Psoas muscle (tissue), 8 donors: ENCODE data around the gene PXYLP1. TPM values are rescaled to one million over a fixed set of nuclear protein-coding genes. Genes with fewer than 3 reads are reported as not detected.

Source experiments
- ATAC-seq, 4 donors: fragments of 200-7000 bp; cut with Tn5 transposase; one replicate each; pipeline ENCODE4 v1.9.1; 2020; ENCODE audit warnings: moderate library complexity in 3 of 4, mild to moderate bottlenecking in 2 of 4
- DNase-seq, 2 donors: peaks; one replicate each; pipeline ENCODE4 v3.0.0-alpha.2; 2020
- H3K27ac ChIP-seq: fragments of 200-600 bp; one replicate; pipeline ENCODE4 v1.8.0; 2022
- H3K27me3 ChIP-seq, 3 donors: fragments of 200-600 bp in 1 of 3; one replicate each; pipeline versions ENCODE4 v1.6.1 to v1.8.0; 2013 to 2022; ENCODE audit warnings: low read length in 2 of 3, mild to moderate bottlenecking in 2 of 3, moderate library complexity in 1 of 3; ENCODE audit not compliant: insufficient read depth in 3 of 3
- H3K36me3 ChIP-seq, 2 donors: fragments of 200-600 bp in 1 of 2; one replicate each; pipeline versions ENCODE4 v1.6.1 to v1.8.0; 2013 to 2022; ENCODE audit warnings: low read depth in 1 of 2, mild to moderate bottlenecking in 1 of 2, moderate library complexity in 1 of 2; ENCODE audit not compliant: insufficient read depth in 1 of 2
- H3K4me1 ChIP-seq: fragments of 200-600 bp; one replicate; pipeline ENCODE4 v1.8.0; 2022
- H3K4me3 ChIP-seq: fragments of 200-600 bp; one replicate; pipeline ENCODE4 v1.8.0; 2022; ENCODE audit warnings: mild to moderate bottlenecking
- H3K9me3 ChIP-seq: fragments of 200-600 bp; one replicate; pipeline ENCODE4 v1.8.0; 2022
- CTCF ChIP-seq: fragments of 200-600 bp; IDR thresholded peaks from one replicate; pipeline ENCODE4 v1.8.0; 2022; ENCODE audit warnings: antibody characterized with exemption
- WGBS, 3 donors: extraction: QIAGEN DNeasy Blood & Tissue Kit; methylation state at CpG; one replicate each; pipeline versions ENCODE4 v1.1.6 to v1.1.7; 2013; 5-methylcytosine and 5-hydroxymethylcytosine counted together
- intact Hi-C, 2 donors: fragments of 100-400 bp; cut with DNase I; formaldehyde crosslinking; loops; one replicate each; pipeline versions ENCODE4 v1.11.0 to v1.14.2; 2022
- polyA plus RNA-seq, 3 donors: library from polyadenylated mRNA; stranded (reverse); fragments of 200-250 nt; gene quantifications; one replicate each; pipeline ENCODE4 v1.2.3, GENCODE V29; 2013
- total RNA-seq, 4 donors: library from RNA; stranded (reverse); fragmentation: NEBNext Ultra II Directional in 2 of 4; extraction: Animal tissue kit (Norgen Biotek cat#: 25700) in 2 of 4; gene quantifications; one replicate each; pipeline versions ENCODE4 v1.2.1 to v1.2.4, GENCODE V29; 2021 to 2023
- donor health status: healthy with polysubstance abuse.
- donor health status: DM: no; HTN: no; CAD: no; lungs with moderate emphysema.
- donor health status: Bipolar disorder and iron deficiency.
- donor health status: healthy.
- donor health status: DM: yes; HTN: yes; CAD: no.
- donor health status: DM: no; HTN: no; CAD: no.
- donor health status: DM: no; HTN: no; CAD: no.
- donor health status: DM: yes; HTN: yes; CAD: no.

Gene PXYLP1
- total and polyA plus RNA-seq, 7 donors: 0.83 to 6.8 (median 1.8) TPM

DNA sequence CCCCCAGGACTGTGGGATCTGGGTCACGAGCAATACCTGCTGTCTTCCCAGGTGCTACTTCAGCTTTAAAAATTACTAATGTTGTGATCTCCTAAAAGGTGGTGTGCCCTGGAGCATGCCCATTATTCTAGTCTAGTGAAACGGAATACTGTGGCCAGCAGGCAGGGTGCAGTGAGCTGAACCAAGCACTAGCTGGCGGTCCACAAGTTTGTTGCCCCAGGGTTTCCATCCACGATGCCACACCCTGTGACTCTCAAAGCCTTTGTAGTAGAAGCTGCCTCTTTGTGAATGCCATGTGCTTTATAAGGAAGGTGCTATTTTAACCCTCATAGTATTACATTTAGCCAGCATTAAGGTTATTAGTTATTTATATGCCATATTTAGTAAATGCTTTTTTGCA, 49.1 kb downstream of the PXYLP1 start:
- 68 to 92% (median 81%) methylated on average over 4 of the region's 4 CpGs for WGBS, 3 donors
- intact Hi-C loops: no loop called here
- H3K36me3 ChIP-seq: peaks cover 0 to 8% of the 10 kb centered on the region in 2 donors
- DNase-seq: no peak
- peaks cover 5% of the 10 kb centered on the region for H3K4me1 ChIP-seq
- no peak for ATAC-seq
- no peak overlapping the region for H3K27ac ChIP-seq
- H3K4me3 ChIP-seq: no peak overlapping the region
- H3K9me3 ChIP-seq: no peaks in the 10 kb centered on the region
- TF ChIP-seq CTCF: no peak
- no peaks in the 10 kb centered on the region for H3K27me3 ChIP-seq

DNA sequence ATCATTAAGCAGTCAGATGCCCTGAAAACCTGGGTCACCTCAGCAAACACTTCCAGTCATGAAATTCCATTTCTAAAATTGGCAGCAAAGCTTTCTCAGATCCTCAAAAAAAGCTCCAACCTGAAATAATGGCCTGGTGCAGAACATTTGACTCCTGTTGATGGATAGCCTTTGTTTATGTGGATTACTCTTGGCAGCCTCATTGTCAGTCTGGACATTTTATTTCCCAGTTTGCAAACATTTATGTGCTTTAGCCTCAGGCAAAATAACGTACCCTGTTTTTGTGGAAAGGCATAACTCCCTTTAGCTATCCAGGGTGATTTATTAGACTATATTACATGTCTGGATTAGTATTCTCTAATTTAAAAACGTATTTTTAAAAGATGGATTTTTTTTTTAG, 53.9 kb downstream of the PXYLP1 start:
- 91 to 95% (median 94%) methylated on average over 2 of the region's 2 CpGs for WGBS, 3 donors
- Histone ChIP-seq H3K36me3 (peaks cover 0 to 23% of the 10 kb centered on the region in 2 donors), H3K27ac (no peak overlapping the region), H3K9me3 (no peaks in the 10 kb centered on the region), H3K4me1 (no peaks in the 10 kb centered on the region), H3K4me3 (no peak overlapping the region), H3K27me3 (no peaks in the 10 kb centered on the region)
- TF ChIP-seq CTCF: no peak
- ATAC-seq: no peak
- no peak for DNase-seq
- intact Hi-C loops: no loop called here

DNA sequence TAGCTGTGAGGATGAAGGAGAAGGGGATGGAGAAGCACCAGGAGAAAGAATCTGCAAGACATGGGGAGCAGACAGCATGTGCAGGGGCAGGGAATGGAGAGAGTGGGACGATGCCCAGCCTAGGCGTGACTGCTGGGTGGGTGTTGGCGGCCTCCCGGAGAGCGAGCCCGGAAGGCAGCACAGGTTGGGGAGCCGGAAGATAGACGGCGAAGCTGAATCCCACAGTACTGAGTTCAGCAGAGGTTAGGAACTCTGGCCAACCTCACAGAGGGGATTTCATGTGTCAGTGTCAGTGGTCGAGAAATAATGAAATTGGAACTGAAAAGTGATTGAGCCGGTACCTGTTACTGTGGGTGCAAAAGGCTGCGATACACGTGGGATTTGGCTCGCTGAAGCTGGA, 55.2 kb downstream of the PXYLP1 start:
- Histone ChIP-seq H3K36me3 (peaks cover 0 to 23% of the 10 kb centered on the region in 2 donors), H3K9me3 (no peaks in the 10 kb centered on the region), H3K27me3 (no peaks in the 10 kb centered on the region), H3K4me1 (no peaks in the 10 kb centered on the region), H3K27ac (no peak overlapping the region), H3K4me3 (no peak overlapping the region)
- 90 to 96% (median 94%) methylated on average over 14 of the region's 14 CpGs for WGBS, 3 donors
- no peak for TF ChIP-seq CTCF
- intact Hi-C loops: no loop called here
- ATAC-seq (no peak), DNase-seq (no peak)

DNA sequence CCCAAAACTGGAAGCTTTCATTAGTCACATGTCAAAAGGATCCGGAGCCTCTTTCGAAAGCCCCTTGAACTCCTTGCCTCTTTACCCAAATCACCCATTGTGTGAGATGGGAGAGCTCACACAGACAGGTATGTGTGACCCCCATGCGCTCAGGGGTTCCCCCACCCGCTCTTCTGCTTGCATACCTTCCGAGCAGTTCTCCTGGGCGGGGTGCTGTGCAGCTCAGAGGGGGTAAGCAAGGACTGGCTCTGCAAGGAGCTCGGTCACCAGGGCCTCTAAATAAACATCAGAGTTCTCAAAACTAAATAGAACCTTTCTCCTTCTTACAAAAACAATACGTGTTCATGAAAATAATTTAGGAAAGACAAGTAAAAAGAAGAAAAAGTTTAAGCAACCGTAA, 55.7 kb downstream of the PXYLP1 start:
- intact Hi-C loops: no loop called here
- Histone ChIP-seq H3K4me3 (no peak overlapping the region), H3K36me3 (peaks cover 0 to 23% of the 10 kb centered on the region in 2 donors), H3K9me3 (no peaks in the 10 kb centered on the region), H3K4me1 (no peaks in the 10 kb centered on the region), H3K27ac (no peak overlapping the region), H3K27me3 (no peaks in the 10 kb centered on the region)
- DNase-seq (no peak), ATAC-seq (no peak)
- WGBS, 3 donors: 94 to 96% (median 94%) methylated on average over 9 of the region's 9 CpGs
- TF ChIP-seq CTCF: no peak

DNA sequence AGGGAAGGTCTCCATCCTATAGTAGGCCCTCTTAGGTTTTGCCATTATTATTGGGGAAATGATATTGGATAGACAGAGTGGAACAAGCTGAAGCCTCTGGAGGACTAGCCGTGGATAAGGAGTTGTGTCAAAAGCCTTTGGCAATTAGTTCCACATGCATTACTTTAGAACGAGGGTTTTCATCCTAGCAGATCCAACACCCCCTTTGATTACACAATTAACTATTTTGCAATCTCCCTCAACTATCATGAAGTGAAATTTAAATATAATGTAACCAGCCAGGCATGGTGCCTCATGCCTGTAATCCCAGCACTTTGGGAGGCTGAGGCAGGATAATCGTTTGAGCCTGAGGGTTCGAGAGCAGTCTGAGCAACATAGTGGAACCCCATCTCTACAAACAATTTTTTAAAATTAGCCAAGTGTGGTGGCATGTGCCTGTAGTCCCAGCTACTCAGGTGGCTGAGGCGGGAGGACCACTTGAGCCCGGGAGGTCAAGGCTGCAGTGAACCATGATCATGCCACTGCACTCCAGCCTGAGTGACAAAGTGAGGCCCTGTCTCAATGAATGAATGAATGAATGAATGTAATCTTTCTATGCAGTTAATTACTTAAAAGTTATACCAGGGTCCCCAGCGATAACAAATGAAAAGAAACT, 56.8 kb downstream of the PXYLP1 start:
- Histone ChIP-seq H3K4me1 (no peaks in the 10 kb centered on the region), H3K4me3 (no peak overlapping the region), H3K36me3 (peaks cover 0 to 23% of the 10 kb centered on the region in 2 donors), H3K9me3 (no peaks in the 10 kb centered on the region), H3K27me3 (no peaks in the 10 kb centered on the region), H3K27ac (no peak overlapping the region)
- DNase-seq (no peak), ATAC-seq (no peak)
- 86 to 90% (median 90%) methylated on average over 7 of the region's 7 CpGs for WGBS, 3 donors
- no peak for TF ChIP-seq CTCF
- intact Hi-C loops: no loop called here
